Brain microvascular endothelial cell (primary cell): ENCODE results near the gene LILRB3.
"Not testable (repeated sequence)": the region's sequence is repeated elsewhere in the genome, so short reads cannot be mapped to it uniquely, and the experiment has no call there.

Experiments used
- DNase-seq: peaks from one replicate; pipeline ENCODE4 v3.0.0-alpha.2; 2020
- H3K27ac ChIP-seq: fragments of 250-450 bp; sonication (Bioruptor Pico); 2 replicates; pipeline ENCODE4 v1.5.1; 2020; ENCODE audit warnings: mild to moderate bottlenecking, moderate library complexity
- H3K27me3 ChIP-seq: fragments of 250-450 bp; sonication (Bioruptor Pico); replicated peaks from 2 replicates; pipeline ENCODE4 v1.5.1; 2020; ENCODE audit warnings: mild to moderate bottlenecking
- H3K36me3 ChIP-seq: fragments of 250-450 bp; sonication (Bioruptor Pico); replicated peaks from 2 replicates; pipeline ENCODE4 v1.5.1; 2020; ENCODE audit warnings: mild to moderate bottlenecking
- H3K4me3 ChIP-seq: 2 replicates; pipeline ENCODE4 v1.5.1; 2011; ENCODE audit warnings: low read depth, mild to moderate bottlenecking, control low read depth, low read length, moderate library complexity
- CTCF ChIP-seq: IDR thresholded peaks from 2 replicates; pipeline ENCODE4 v1.5.1; 2011; ENCODE audit warnings: low read depth, mild to moderate bottlenecking, moderate library complexity, low read length, control low read depth, inconsistent platforms; ENCODE audit errors: missing control alignments
- in situ Hi-C: cut with HindIII; loops from 2 replicates; pipeline ENCODE4 v1.10.0; 2017; ENCODE audit warnings: low sequenced_read_pairs, low pct_ligation_motif_present

LILRB3 gene

DNA sequence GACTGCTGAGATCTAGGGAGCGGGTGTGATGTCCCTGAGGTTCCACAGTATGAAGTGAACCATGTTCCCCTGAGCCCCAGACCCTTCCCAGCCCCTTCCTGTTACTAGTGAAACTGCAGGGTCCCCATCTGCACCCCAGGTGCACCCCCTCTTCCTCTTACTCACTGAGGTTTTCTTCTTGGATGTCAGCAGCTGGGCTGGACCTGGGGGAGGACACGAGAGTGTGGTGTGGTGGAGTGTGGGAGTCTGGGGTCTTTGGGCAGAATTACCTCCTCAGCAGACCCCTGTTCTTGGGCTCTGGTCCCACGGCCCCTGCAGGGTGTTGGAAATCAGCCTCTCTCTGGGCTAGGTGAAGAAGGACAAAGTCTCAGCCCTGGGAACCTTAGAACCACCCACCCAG, 23.1 kb upstream of the LILRB3 start:
- H3K4me3 ChIP-seq = no peak overlapping the region
- H3K27ac ChIP-seq = no peak overlapping the region
- in situ Hi-C loops = no loop called here
- no peaks in the 10 kb centered on the region for H3K27me3 ChIP-seq
- no peak for DNase-seq
- no peak for TF ChIP-seq CTCF
- no peaks in the 10 kb centered on the region for H3K36me3 ChIP-seq

- H3K4me3 ChIP-seq, H3K27me3 ChIP-seq, H3K27ac ChIP-seq, H3K36me3 ChIP-seq, in situ Hi-C loops, DNase-seq: not testable (repeated sequence)
Observed at GRCh38 chr19:54243809-54244208, 21.0 kb upstream of the LILRB3 start.

- H3K4me3 ChIP-seq, H3K27ac ChIP-seq, H3K27me3 ChIP-seq, in situ Hi-C loops, DNase-seq, H3K36me3 ChIP-seq: not testable (repeated sequence)
Observed at GRCh38 chr19:54242646-54243045, 19.8 kb upstream of the LILRB3 start, which contains the start of gene LILRA6. TSS of gene LILRA6 (minus strand) at chr19:54242790.

DNA sequence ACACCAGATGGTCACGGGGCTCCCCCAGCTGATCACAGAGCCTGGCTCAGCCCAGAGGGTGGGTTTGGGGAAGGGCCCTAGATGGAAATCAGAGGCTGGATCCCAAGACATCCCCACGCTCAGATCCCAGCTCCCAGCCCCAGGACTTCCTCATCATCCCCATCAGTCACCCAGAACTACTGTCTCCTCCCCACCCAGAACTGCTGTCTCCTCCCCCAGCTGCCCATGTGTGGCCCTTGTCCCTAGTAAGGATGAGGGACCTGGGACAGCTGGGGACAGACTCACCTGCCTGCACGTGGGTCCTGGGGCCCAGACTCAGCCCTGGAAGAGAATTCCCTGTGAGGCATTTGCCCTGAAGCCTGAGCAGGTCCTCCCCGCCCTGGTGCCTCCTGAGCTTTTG, 19.4 kb upstream of the LILRB3 start:
- in situ Hi-C loops, H3K27ac ChIP-seq, H3K36me3 ChIP-seq, H3K27me3 ChIP-seq, DNase-seq, H3K4me3 ChIP-seq: not testable (repeated sequence)

DNA sequence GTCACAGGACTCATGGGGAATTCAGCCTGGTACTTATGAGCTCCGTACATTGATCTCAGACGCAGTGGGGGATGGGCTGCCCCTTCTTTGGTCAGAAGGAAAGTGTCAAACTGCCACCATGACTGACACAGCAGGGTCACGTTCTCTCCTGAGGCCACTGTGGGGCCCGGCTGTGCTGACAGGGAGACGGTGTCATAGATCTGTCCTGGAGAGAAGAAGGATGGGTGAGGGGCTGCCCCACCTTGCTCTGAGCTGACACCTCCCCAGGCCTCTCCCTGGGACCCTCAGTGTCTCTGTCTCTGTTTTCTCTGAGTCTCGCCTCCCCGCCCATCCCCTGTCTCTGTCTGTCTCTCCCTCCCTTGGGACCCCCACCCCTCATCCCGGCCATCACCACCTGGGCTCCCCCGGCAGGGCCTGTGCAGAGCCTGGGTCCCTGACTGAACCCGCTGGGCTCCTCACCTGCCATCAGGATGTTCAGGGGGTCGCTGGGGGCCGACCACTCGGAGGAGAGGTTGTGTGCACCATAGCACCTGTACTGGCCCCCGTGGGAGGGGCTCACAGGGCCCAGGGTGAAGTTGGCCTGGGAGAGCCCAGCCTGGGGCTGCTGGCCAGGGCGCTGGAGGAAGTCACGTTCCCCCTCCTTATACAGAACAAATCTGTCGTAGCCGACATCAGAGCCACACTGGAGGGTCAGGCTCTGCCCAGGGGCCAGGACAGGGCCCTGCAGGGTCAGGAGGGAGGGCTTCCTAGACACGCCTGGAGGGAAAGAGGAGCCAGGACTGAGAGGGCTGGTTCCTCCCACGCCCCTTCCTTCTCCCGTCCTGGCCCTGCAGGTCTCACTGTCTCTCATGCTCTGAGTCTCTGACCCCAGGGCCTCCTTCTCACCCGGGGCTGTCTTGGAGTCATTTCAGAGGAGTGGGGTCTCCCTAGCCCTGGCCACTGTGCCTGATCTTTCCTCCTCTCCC, 17.8 kb upstream of the LILRB3 start:
- DNase-seq, H3K4me3 ChIP-seq, in situ Hi-C loops, H3K27ac ChIP-seq, H3K27me3 ChIP-seq, H3K36me3 ChIP-seq: not testable (repeated sequence)

DNA sequence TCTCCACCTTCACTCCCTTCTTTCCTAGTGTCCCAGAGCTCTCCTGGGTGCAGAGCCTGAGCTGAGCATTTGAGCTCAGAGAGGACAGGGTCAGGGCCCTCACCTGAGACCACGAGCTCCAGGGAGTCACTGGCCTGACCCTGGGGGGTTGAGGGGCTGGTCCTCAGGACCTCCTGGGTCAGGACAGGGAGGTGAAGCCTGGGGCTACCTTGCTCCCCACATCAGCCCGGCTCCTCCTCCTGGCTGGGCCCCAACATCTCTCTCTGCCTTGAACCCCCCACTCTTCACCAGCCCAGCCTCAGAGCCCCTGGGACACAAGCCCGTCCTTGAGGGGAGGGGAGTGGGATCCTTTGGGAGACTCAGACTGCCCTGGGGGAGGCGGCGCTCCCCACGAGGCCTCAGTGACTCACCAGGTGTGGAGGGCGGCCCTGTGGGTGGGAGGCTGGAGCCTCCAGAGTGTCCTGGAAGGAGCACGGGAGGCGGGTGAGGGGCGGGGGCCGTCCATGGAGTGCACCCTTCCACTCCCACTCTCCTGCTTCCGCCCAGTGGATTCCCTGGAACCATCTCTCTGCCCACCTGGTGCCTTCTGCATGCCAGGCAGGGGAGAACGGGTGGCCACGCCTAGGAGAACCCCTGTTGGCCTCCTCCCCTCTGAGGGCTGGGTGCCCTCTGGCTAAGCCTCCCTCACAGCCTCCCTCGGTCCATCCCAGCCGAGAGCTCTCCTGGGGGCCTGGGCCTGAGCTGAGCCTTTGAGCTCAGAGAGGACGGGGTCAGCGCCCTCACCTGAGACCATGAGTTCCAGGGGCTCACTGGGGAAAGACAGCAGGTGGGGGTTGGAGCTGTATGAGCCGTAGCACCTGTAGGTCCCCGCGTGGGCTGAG, 16.9 kb upstream of the LILRB3 start:
- DNase-seq, in situ Hi-C loops, H3K4me3 ChIP-seq, H3K27ac ChIP-seq, H3K36me3 ChIP-seq, H3K27me3 ChIP-seq: not testable (repeated sequence)

- TF ChIP-seq CTCF = no peak
- Histone ChIP-seq H3K27ac (no peak overlapping the region), H3K4me3 (no peak overlapping the region), H3K27me3 (no peaks in the 10 kb centered on the region), H3K36me3 (no peaks in the 10 kb centered on the region)
- DNase-seq = no peak
- in situ Hi-C loops = no loop called here
Observed at GRCh38 chr19:54233941-54234340, 11.1 kb upstream of the LILRB3 start.
